ENCODE data around the gene HDGF. TPM values are rescaled to one million over a fixed set of nuclear protein-coding genes. Genes with fewer than 3 reads are reported as not detected.

The HDGF gene
- total RNA-seq, 1 experiment from 2014 or later = 325 TPM

DNA sequence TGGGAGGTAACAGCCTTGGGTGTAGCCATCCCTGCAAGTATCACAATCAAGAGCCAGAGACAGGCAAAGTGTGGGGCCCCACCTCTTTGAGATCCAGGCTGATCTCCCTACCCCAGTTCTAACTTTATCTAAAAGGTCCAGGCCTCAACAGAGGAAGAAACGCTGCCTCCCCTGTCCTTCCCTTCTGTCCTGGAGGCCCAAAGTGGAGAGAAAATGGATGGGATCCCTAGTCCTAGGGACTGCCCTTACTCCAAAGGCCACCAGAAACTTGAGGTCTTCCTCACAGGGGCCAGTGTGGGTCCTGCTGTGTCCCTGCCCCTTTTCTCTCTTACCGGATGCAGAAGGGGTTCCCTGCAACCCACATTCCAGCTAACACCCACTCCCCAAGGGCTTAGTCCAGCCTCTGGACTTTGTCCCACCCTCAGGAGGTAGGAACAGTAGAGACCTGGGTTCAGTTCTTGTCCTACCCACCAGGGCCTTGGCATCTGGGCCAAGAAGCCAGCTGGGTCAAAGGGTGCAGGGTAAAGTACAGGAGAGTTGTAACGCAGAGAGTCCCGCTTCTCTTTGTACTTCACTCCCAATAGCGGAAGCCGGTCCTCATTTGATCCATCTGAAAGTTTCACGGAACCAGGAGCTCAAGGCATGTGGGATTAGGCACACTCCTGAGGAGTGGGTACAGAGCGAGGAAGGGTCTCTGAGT lies 1.9 kb downstream of the HDGF start:
- peak overlapping the region; percentile 100 for H3K27ac ChIP-seq (ENCODE audit: low read length)
- no peaks in the 10 kb centered on the region for H3K9me3 ChIP-seq (ENCODE audit: control insufficient read depth, insufficient read depth, low read depth, low read length)
- TF ChIP-seq, protein P1, sequence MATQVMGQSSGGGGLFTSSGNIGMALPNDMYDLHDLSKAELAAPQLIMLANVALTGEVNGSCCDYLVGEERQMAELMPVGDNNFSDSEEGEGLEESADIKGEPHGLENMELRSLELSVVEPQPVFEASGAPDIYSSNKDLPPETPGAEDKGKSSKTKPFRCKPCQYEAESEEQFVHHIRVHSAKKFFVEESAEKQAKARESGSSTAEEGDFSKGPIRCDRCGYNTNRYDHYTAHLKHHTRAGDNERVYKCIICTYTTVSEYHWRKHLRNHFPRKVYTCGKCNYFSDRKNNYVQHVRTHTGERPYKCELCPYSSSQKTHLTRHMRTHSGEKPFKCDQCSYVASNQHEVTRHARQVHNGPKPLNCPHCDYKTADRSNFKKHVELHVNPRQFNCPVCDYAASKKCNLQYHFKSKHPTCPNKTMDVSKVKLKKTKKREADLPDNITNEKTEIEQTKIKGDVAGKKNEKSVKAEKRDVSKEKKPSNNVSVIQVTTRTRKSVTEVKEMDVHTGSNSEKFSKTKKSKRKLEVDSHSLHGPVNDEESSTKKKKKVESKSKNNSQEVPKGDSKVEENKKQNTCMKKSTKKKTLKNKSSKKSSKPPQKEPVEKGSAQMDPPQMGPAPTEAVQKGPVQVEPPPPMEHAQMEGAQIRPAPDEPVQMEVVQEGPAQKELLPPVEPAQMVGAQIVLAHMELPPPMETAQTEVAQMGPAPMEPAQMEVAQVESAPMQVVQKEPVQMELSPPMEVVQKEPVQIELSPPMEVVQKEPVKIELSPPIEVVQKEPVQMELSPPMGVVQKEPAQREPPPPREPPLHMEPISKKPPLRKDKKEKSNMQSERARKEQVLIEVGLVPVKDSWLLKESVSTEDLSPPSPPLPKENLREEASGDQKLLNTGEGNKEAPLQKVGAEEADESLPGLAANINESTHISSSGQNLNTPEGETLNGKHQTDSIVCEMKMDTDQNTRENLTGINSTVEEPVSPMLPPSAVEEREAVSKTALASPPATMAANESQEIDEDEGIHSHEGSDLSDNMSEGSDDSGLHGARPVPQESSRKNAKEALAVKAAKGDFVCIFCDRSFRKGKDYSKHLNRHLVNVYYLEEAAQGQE (IDR thresholded peaks at IDR 0.05; ENCODE audit: insufficient read depth in 1 of 2, low read depth in 2 of 2, low read length in 1 of 2) = no peak
- H3K36me3 ChIP-seq (ENCODE audit: control insufficient read depth, insufficient read depth, low read length) = peaks cover 11% of the 10 kb centered on the region
- ChIA-PET POLR2A (no interaction called here), CTCF (no interaction called here)
- peaks cover 54% of the 10 kb centered on the region for H3K4me1 ChIP-seq (ENCODE audit: control insufficient read depth, insufficient read depth, low read length)
- ATAC-seq (no peak), DNase-seq (ENCODE audit: low read depth, low spot score) (no peak)
- intact Hi-C loops (cut with micrococcal nuclease; ENCODE audit: unreplicated experiment) (no loop called here), in situ Hi-C loops (cut with HindIII; ENCODE audit: low pct_unique_long_range_greater_than_20kb, low sequenced_read_pairs) (no loop called here)
- no peaks in the 10 kb centered on the region for H3K27me3 ChIP-seq (ENCODE audit: control insufficient read depth, insufficient read depth, low read length)
- BruUV-seq (replicated peaks) = no TSS peak
- peak overlapping the region; percentile 77 to 80 for H3K4me3 ChIP-seq (ENCODE audit: low read depth in 2 of 2, low read length in 2 of 2)

- ATAC-seq (no peak), DNase-seq (ENCODE audit: low read depth, low spot score) (no peak)
- in situ Hi-C loops (cut with HindIII; ENCODE audit: low pct_unique_long_range_greater_than_20kb, low sequenced_read_pairs) = no loop called here
- H3K4me1 ChIP-seq (ENCODE audit: control insufficient read depth, insufficient read depth, low read length) = peaks cover 54% of the 10 kb centered on the region
- intact Hi-C loops (cut with micrococcal nuclease; ENCODE audit: unreplicated experiment) = no loop called here
- H3K27ac ChIP-seq (ENCODE audit: low read length) = peak overlapping the region; percentile 100
- CTCF ChIA-PET = no interaction called here
- peak overlapping the region; percentile 77 to 80 for H3K4me3 ChIP-seq (ENCODE audit: low read depth in 2 of 2, low read length in 2 of 2)
- no peaks in the 10 kb centered on the region for H3K27me3 ChIP-seq (ENCODE audit: control insufficient read depth, insufficient read depth, low read length)
- peaks cover 12% of the 10 kb centered on the region for H3K36me3 ChIP-seq (ENCODE audit: control insufficient read depth, insufficient read depth, low read length)
- no peaks in the 10 kb centered on the region for H3K9me3 ChIP-seq (ENCODE audit: control insufficient read depth, insufficient read depth, low read depth, low read length)
- TF ChIP-seq TCF7L2 (IDR thresholded peaks at IDR 0.05; ENCODE audit: low read depth, low read length) = no peak
- TF ChIP-seq CTCF (IDR thresholded peaks at IDR 0.05) = no peak
- no TSS peak for BruUV-seq (replicated peaks)
- POLR2A ChIA-PET = no interaction called here
Measured at GRCh38 chr1:156748670-156749418, 2.6 kb downstream of the HDGF start.
